ENCODE measurements around the gene CADM2.

The CADM2 gene

GRCh38 chr3:85342915-85343314 lies 384.1 kb downstream of the CADM2 start:
- no peak for DNase-seq

GRCh38 chr3:85355572-85355971 lies 396.8 kb downstream of the CADM2 start:
- no peak for DNase-seq

GRCh38 chr3:85360742-85361387 lies 402.1 kb downstream of the CADM2 start:
- no peak for DNase-seq

- no peak for DNase-seq
Measured at GRCh38 chr3:85364296-85364909, 405.6 kb downstream of the CADM2 start.

- no peak for DNase-seq
Measured at GRCh38 chr3:85370341-85370740, 411.6 kb downstream of the CADM2 start.

- no peak for DNase-seq
Measured at GRCh38 chr3:85376131-85376530, 417.3 kb downstream of the CADM2 start.

- DNase-seq = no peak
Measured at GRCh38 chr3:85377115-85377514, 418.3 kb downstream of the CADM2 start.

GRCh38 chr3:85384372-85384771 lies 425.6 kb downstream of the CADM2 start:
- no peak for DNase-seq

- DNase-seq = no peak
Measured at GRCh38 chr3:85387913-85388505, 429.2 kb downstream of the CADM2 start.

- no peak for DNase-seq
Measured at GRCh38 chr3:85394424-85394823, 435.6 kb downstream of the CADM2 start.

- no peak for DNase-seq
Measured at GRCh38 chr3:85397434-85397833, 438.6 kb downstream of the CADM2 start.

- DNase-seq = no peak
Measured at GRCh38 chr3:85426121-85426520, 467.3 kb downstream of the CADM2 start.

GRCh38 chr3:85427467-85427866 lies 468.7 kb downstream of the CADM2 start:
- DNase-seq = no peak

- no peak for DNase-seq
Measured at GRCh38 chr3:85432081-85432480, 473.3 kb downstream of the CADM2 start.

- no peak for DNase-seq
Measured at GRCh38 chr3:85433319-85433718, 474.5 kb downstream of the CADM2 start.

GRCh38 chr3:85455561-85456200 lies 496.9 kb downstream of the CADM2 start:
- DNase-seq = no peak

GRCh38 chr3:85474241-85474640 lies 515.5 kb downstream of the CADM2 start:
- DNase-seq = no peak

GRCh38 chr3:85475346-85475745 lies 516.6 kb downstream of the CADM2 start:
- DNase-seq = no peak

- no peak for DNase-seq
Measured at GRCh38 chr3:85476891-85477495, 518.2 kb downstream of the CADM2 start.

GRCh38 chr3:85481411-85482212 lies 522.8 kb downstream of the CADM2 start:
- DNase-seq = no peak

GRCh38 chr3:85482213-85482490 lies 523.4 kb downstream of the CADM2 start:
- DNase-seq = no peak

- no peak for DNase-seq
Measured at GRCh38 chr3:85483986-85484385, 525.2 kb downstream of the CADM2 start.

GRCh38 chr3:85487375-85487774 lies 528.6 kb downstream of the CADM2 start:
- DNase-seq = no peak
